H1 (cell line): ENCODE data around the gene P3R3URF. TPM values are rescaled to one million over a fixed set of nuclear protein-coding genes. Genes with fewer than 3 reads are reported as not detected.
A peak's percentile ranks its signal among the peaks of the same experiment; 100 is the strongest.

Experiments
- CTCF ChIA-PET: fragments of 300-600 bp; sonication (Branson Sonifier 250); formaldehyde crosslinking; loops from one replicate; lab custom pipeline; 2021; ENCODE audit not compliant: partially characterized antibody; lab: Charles Lee
- POLR2A ChIA-PET: fragments of 300-600 bp; sonication (Branson Sonifier 250); formaldehyde crosslinking; loops from one replicate; lab custom pipeline; 2021; ENCODE audit warnings: inconsistent platforms; ENCODE audit not compliant: partially characterized antibody; lab: Charles Lee
- DNase-seq, 2 experiments: peaks; one replicate each; pipeline versions ENCODE4 v3.0.0 to v3.0.0-alpha.2; 2010 to 2022; ENCODE audit warnings: low spot score in 2 of 2, low read depth in 1 of 2, mixed read lengths in 1 of 2
- FAIRE-seq: peaks from 2 replicates; lab custom pipeline; 2011; peaks lifted over from hg19 to GRCh38; lab: Jason Lieb, UNC
- H2AFZ ChIP-seq: 2 replicates; pipeline ENCODE4 v1.8.1; 2012; ENCODE audit warnings: low read length, inconsistent platforms
- H2AK5ac ChIP-seq: 2 replicates; pipeline ENCODE4 v1.6.1; 2013; ENCODE audit warnings: low read depth, low read length
- H2BK120ac ChIP-seq: replicated peaks from 2 replicates; pipeline ENCODE3; 2013; ENCODE audit warnings: low read depth, low read length, inconsistent platforms
- H2BK12ac ChIP-seq: 2 replicates; pipeline ENCODE4 v1.6.1; 2013; ENCODE audit warnings: low read depth, low read length
- H2BK15ac ChIP-seq: 2 replicates; pipeline ENCODE4 v1.6.1; 2013; ENCODE audit warnings: low read length
- H2BK20ac ChIP-seq: 2 replicates; pipeline ENCODE4 v1.6.1; 2013; ENCODE audit warnings: low read length
- H2BK5ac ChIP-seq: 2 replicates; pipeline ENCODE4 v1.6.1; 2013; ENCODE audit warnings: low read depth, low read length
- H3K14ac ChIP-seq: 2 replicates; pipeline ENCODE4 v1.6.1; 2013; ENCODE audit warnings: inconsistent platforms; ENCODE audit not compliant: insufficient read length
- H3K18ac ChIP-seq: 2 replicates; pipeline ENCODE4 v1.6.1; 2013; ENCODE audit warnings: low read length; ENCODE audit errors: extremely low read depth
- H3K23ac ChIP-seq: 2 replicates; pipeline ENCODE4 v1.6.1; 2013; ENCODE audit warnings: inconsistent platforms; ENCODE audit not compliant: insufficient read length
- H3K23me2 ChIP-seq: 2 replicates; pipeline ENCODE4 v1.6.1; 2013; ENCODE audit warnings: low read depth, low read length
- H3K27ac ChIP-seq: 2 replicates; pipeline ENCODE4 v1.6.1; 2011; ENCODE audit warnings: low read depth, low read length, inconsistent platforms
- H3K27me3 ChIP-seq, 4 experiments: replicated peaks in 1 of 4; 1 replicate in 1 of 4; 2 replicates in 3 of 4; pipeline versions ENCODE4 v1.6.1 to v1.8.1; 2011 to 2013; ENCODE audit warnings: low read length in 3 of 4, mild to moderate bottlenecking in 3 of 4, inconsistent platforms in 2 of 4, mixed read lengths in 2 of 4, moderate library complexity in 1 of 4; ENCODE audit not compliant: control insufficient read depth in 3 of 4, insufficient read depth in 3 of 4; ENCODE audit errors: extremely low read depth in 1 of 4
- H3K36me3 ChIP-seq, 4 experiments: 2 replicates each; pipeline versions ENCODE4 v1.6.1 to v1.8.1; 2011 to 2013; ENCODE audit warnings: mild to moderate bottlenecking in 4 of 4, low read length in 3 of 4, moderate library complexity in 2 of 4, control low read depth in 1 of 4, inconsistent platforms in 1 of 4; ENCODE audit not compliant: insufficient read depth in 4 of 4, control insufficient read depth in 2 of 4
- H3K4ac ChIP-seq: replicated peaks from 2 replicates; pipeline ENCODE3; 2013; ENCODE audit warnings: low read length, low read depth, mixed read lengths, inconsistent platforms; ENCODE audit not compliant: insufficient read length
- H3K4me1 ChIP-seq, 4 experiments: replicated peaks in 1 of 4; 1 replicate in 1 of 4; 2 replicates in 3 of 4; pipeline versions ENCODE4 v1.6.1 to v1.8.1; 2011 to 2013; ENCODE audit warnings: low read length in 3 of 4, inconsistent platforms in 2 of 4, mixed read lengths in 1 of 4; ENCODE audit not compliant: insufficient read depth in 4 of 4, control insufficient read depth in 3 of 4
- H3K4me2 ChIP-seq, 2 experiments: 2 replicates each; pipeline versions ENCODE4 v1.6.1 to v1.8.1; 2011 to 2013; ENCODE audit warnings: low read depth in 2 of 2, low read length in 2 of 2, control low read depth in 1 of 2, inconsistent platforms in 1 of 2, mild to moderate bottlenecking in 1 of 2; ENCODE audit not compliant: insufficient read depth in 1 of 2
- H3K4me3 ChIP-seq, 4 experiments: fragments of 200-600, 300-600 bp in 1 of 4; sonication (generic), shearing (Covaris generic), sonication (Bioruptor Twin) in 1 of 4; 2 replicates each; pipeline versions ENCODE4 v1.5.1 to v1.8.1; 2011 to 2016; ENCODE audit warnings: low read length in 4 of 4, low read depth in 3 of 4, control low read depth in 2 of 4, inconsistent platforms in 2 of 4, mild to moderate bottlenecking in 2 of 4, mixed read lengths in 1 of 4, moderate library complexity in 1 of 4; ENCODE audit not compliant: insufficient read depth in 2 of 4; ENCODE audit errors: extremely low read depth in 1 of 4
- H3K56ac ChIP-seq: replicated peaks from 2 replicates; pipeline ENCODE3; 2013; ENCODE audit warnings: low read depth, mild to moderate bottlenecking, mixed read lengths, low read length, inconsistent platforms; ENCODE audit not compliant: insufficient read length
- H3K79me1 ChIP-seq: 2 replicates; pipeline ENCODE4 v1.6.1; 2013; ENCODE audit warnings: low read depth, low read length, control low read depth
- H3K79me2 ChIP-seq, 2 experiments: 2 replicates each; pipeline versions ENCODE4 v1.6.1 to v1.8.1; 2012 to 2013; ENCODE audit warnings: low read length in 2 of 2, mild to moderate bottlenecking in 2 of 2, inconsistent platforms in 1 of 2; ENCODE audit not compliant: insufficient read depth in 2 of 2, control insufficient read depth in 1 of 2
- H3K9ac ChIP-seq, 4 experiments: replicated peaks in 1 of 4; 1 replicate in 1 of 4; 2 replicates in 3 of 4; pipeline versions ENCODE4 v1.6.1 to v1.8.1; 2011 to 2013; ENCODE audit warnings: low read depth in 3 of 4, low read length in 3 of 4, control low read depth in 2 of 4, mild to moderate bottlenecking in 2 of 4, moderate library complexity in 2 of 4, inconsistent platforms in 1 of 4; ENCODE audit errors: extremely low read depth in 1 of 4
- H3K9me3 ChIP-seq, 2 experiments: 2 replicates each; pipeline versions ENCODE4 v1.6.1 to v1.8.1; 2012 to 2013; ENCODE audit warnings: mild to moderate bottlenecking in 2 of 2, moderate library complexity in 2 of 2, control low read depth in 1 of 2, inconsistent platforms in 1 of 2, low read depth in 1 of 2, low read length in 1 of 2, mixed read lengths in 1 of 2; ENCODE audit not compliant: insufficient read depth in 2 of 2
- H4K20me1 ChIP-seq, 2 experiments: replicated peaks in 1 of 2; 2 replicates each; pipeline versions ENCODE3 to v1.8.1; 2011 to 2013; ENCODE audit warnings: inconsistent platforms in 2 of 2, low read length in 2 of 2, mild to moderate bottlenecking in 1 of 2; ENCODE audit not compliant: insufficient read depth in 2 of 2, control insufficient read depth in 1 of 2
- H4K5ac ChIP-seq: 2 replicates; pipeline ENCODE4 v1.6.1; 2013; ENCODE audit warnings: low read length, low read depth, mixed read lengths, inconsistent platforms; ENCODE audit not compliant: insufficient read length
- H4K8ac ChIP-seq: 2 replicates; pipeline ENCODE4 v1.8.0; 2013; ENCODE audit warnings: mild to moderate bottlenecking, moderate library complexity, low read length, inconsistent platforms; ENCODE audit not compliant: insufficient read depth; ENCODE audit errors: extremely low read depth
- H4K91ac ChIP-seq: replicated peaks from 2 replicates; pipeline ENCODE3; 2013; ENCODE audit warnings: low read length, mixed read lengths, inconsistent platforms; ENCODE audit not compliant: insufficient read length
- BCL11A ChIP-seq, 2 experiments: IDR thresholded peaks; one replicate each; pipeline ENCODE4 v1.6.1; 2011; ENCODE audit warnings: low read depth in 2 of 2, low read length in 2 of 2, mild to moderate bottlenecking in 2 of 2
- BRCA1 ChIP-seq: IDR thresholded peaks from 2 replicates; pipeline ENCODE4 v1.6.1; 2012; ENCODE audit warnings: low read depth, low read length, improper control_type of control experiment
- CREB1 ChIP-seq: IDR thresholded peaks from 2 replicates; pipeline ENCODE4 v1.6.1; 2012; ENCODE audit warnings: inconsistent platforms
- FOSL1 ChIP-seq: IDR thresholded peaks from 2 replicates; pipeline ENCODE4 v1.6.1; 2011; ENCODE audit warnings: mild to moderate bottlenecking, low read depth, low read length, moderate library complexity; ENCODE audit not compliant: insufficient read depth
- PHF8 ChIP-seq: fragments of 200-600 bp; sonication (generic); conservative IDR thresholded peaks from 2 replicates; pipeline ENCODE4 v1.7.1; 2012; ENCODE audit warnings: low read depth, mild to moderate bottlenecking, inconsistent platforms, low read length, moderate library complexity
- POLR2AphosphoS5 ChIP-seq: IDR thresholded peaks from 2 replicates; pipeline ENCODE4 v1.6.1; 2011; ENCODE audit warnings: low read depth, low read length
- SRF ChIP-seq: IDR thresholded peaks from 2 replicates; pipeline ENCODE4 v1.6.1; 2011; ENCODE audit warnings: mild to moderate bottlenecking, low read depth, low read length, moderate library complexity
- WGBS, 2 experiments: shearing (Covaris generic) in 1 of 2; methylation state at CpG; one replicate each; pipeline versions ENCODE4 v1.1.6 to v1.1.7; 2013 to 2015; ENCODE audit warnings: low lambda C conversion rate in 2 of 2, mixed read lengths in 2 of 2, inconsistent platforms in 1 of 2, low coverage in 1 of 2, missing lambda C conversion rate in 1 of 2; ENCODE audit not compliant: insufficient replicate concordance in 2 of 2, insufficient coverage in 1 of 2, insufficient read length in 1 of 2; ENCODE audit errors: extremely low coverage in 1 of 2, missing lambda C conversion rate in 1 of 2; 5-methylcytosine and 5-hydroxymethylcytosine counted together
- polyA plus RNA-seq, 7 experiments: library from polyadenylated mRNA; depleted of rRNA in 3 of 7; stranded (reverse) in 5 of 7; unstranded in 2 of 7; fragments of >200 nt in 5 of 7; fragments of 200-250 nt in 2 of 7; gene quantifications; 1 replicate in 5 of 7; 2 replicates in 1 of 7; 4 replicates in 1 of 7; pipeline versions ENCODE4 v1.2.1 to v1.2.3, GENCODE V29; 2011 to 2013; ENCODE audit warnings: missing spikeins in 2 of 7, mixed read lengths in 2 of 7
- total RNA-seq: library from RNA; stranded (reverse); fragmentation: NEBNext Ultra II Directional; extraction: Animal tissue kit (Norgen Biotek cat#: 25700); gene quantifications from 2 replicates; pipeline ENCODE4 v1.2.1, GENCODE V29; 2021
- TF ChIP-seq, protein P1 (sequence below): IDR thresholded peaks from 2 replicates; pipeline ENCODE4 v1.6.1; 2011; ENCODE audit warnings: low read depth, mild to moderate bottlenecking, low read length; ENCODE audit not compliant: insufficient read depth
- TF ChIP-seq, protein P2 (sequence below), 3 experiments: IDR thresholded peaks; 1 replicate in 2 of 3; 2 replicates in 1 of 3; pipeline versions ENCODE4 v1.5.1 to v1.6.1; 2011; ENCODE audit warnings: low read length in 3 of 3, mild to moderate bottlenecking in 3 of 3, inconsistent platforms in 2 of 3, low read depth in 1 of 3, moderate library complexity in 1 of 3; ENCODE audit not compliant: insufficient read depth in 1 of 3; ENCODE audit errors: control extremely low read depth in 1 of 3

P3R3URF gene
- total and polyA plus RNA-seq, 2 of the 8 experiments (the other 6 are each of a cell fraction or from before 2014, with no cell fraction given): not detected

DNA sequence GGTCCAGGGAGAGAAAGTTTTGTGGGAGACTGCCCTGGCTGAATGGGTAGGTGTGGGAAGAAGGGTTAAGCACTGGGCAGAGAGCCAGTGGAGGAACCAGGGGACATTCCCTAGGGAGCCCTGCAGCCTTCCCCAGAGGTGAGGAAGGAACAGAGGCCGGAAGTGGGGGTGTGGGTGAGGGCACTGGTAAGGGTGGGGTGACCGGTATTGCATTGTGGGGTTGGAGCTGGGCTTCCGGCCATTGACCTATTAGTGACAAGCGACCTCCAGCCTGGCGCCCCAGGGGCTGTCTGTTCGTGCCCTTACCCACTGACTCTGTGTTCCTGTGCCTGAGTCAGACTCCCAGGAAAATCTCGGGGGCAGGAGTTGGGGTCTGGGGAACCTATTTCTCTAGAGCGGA is 4.9 kb downstream of the P3R3URF start:
- Histone ChIP-seq H3K4me2 (no peak overlapping the region), H3K14ac (no peak overlapping the region), H2AFZ (0 out of 2 replicates have a peak overlapping the region, but pooled peaks have one; percentile 46), H3K27me3 (peaks cover 0 to 14% (median 9%) of the 10 kb centered on the region in 4 experiments; a peak in 5 of 7 replicates), H4K8ac (no peak overlapping the region), H3K56ac (no peak overlapping the region), H3K23me2 (no peaks in the 10 kb centered on the region), H2BK12ac (no peak overlapping the region), H3K9ac (no peak overlapping the region), H3K9me3 (no peaks in the 10 kb centered on the region), H2BK5ac (no peak overlapping the region; the same call in 1 of the 2 replicates), H2AK5ac (no peak overlapping the region), H3K4ac (no peak overlapping the region), H4K5ac (no peak overlapping the region), H3K4me1 (peaks cover 4 to 32% (median 18%) of the 10 kb centered on the region in 4 experiments), H4K20me1 (peaks cover 0 to 1% of the 10 kb centered on the region in 2 experiments), H4K91ac (peak overlapping the region; percentile 23), H3K79me1 (0 out of 2 replicates have a peak, but pooled peaks cover 3% of the 10 kb centered on the region), H3K18ac (no peak overlapping the region), H2BK20ac (peak overlapping the region; percentile 81; the same call in 1 of the 2 replicates), H3K27ac (no peak overlapping the region), H3K23ac (no peak overlapping the region), H3K4me3 (no peak overlapping the region), H2BK120ac (no peak overlapping the region), H2BK15ac (no peak overlapping the region), H3K36me3 (no peaks in the 10 kb centered on the region), H3K79me2 (no peaks in the 10 kb centered on the region)
- FAIRE-seq: no peak
- 74% methylated on average over 8 of the region's 8 CpGs; no CpG with 5 or more reads in 1 of the 2 experiments for WGBS, 2 experiments
- POLR2A ChIA-PET: interaction anchor here (0.9 to 1.7 kb wide), 3 partner anchors 9 to 39 kb away, joined by 3 to 7 read pairs (median 3); partner anchors contain the start of gene PIK3R3
- DNase-seq: no peak
- CTCF ChIA-PET: interaction anchor here (0.9 to 8.7 kb wide), 5 partner anchors 10 to 135 kb away, joined by 3 to 67 read pairs (median 6); no protein-coding TSS in a partner anchor
- no peak for TF ChIP-seq POLR2AphosphoS5
- TF ChIP-seq FOSL1: no peak
- no peak for TF ChIP-seq BCL11A (IDR thresholded peaks at IDR 0.05; ENCODE audit: low read depth in 2 of 2, low read length in 2 of 2)
- no peak for TF ChIP-seq PHF8
- no peak for TF ChIP-seq SRF
- TF ChIP-seq BRCA1: no peak
- TF ChIP-seq, protein P1, sequence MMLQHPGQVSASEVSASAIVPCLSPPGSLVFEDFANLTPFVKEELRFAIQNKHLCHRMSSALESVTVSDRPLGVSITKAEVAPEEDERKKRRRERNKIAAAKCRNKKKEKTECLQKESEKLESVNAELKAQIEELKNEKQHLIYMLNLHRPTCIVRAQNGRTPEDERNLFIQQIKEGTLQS: no peak
- no peak for TF ChIP-seq CREB1
- TF ChIP-seq, protein P2, sequence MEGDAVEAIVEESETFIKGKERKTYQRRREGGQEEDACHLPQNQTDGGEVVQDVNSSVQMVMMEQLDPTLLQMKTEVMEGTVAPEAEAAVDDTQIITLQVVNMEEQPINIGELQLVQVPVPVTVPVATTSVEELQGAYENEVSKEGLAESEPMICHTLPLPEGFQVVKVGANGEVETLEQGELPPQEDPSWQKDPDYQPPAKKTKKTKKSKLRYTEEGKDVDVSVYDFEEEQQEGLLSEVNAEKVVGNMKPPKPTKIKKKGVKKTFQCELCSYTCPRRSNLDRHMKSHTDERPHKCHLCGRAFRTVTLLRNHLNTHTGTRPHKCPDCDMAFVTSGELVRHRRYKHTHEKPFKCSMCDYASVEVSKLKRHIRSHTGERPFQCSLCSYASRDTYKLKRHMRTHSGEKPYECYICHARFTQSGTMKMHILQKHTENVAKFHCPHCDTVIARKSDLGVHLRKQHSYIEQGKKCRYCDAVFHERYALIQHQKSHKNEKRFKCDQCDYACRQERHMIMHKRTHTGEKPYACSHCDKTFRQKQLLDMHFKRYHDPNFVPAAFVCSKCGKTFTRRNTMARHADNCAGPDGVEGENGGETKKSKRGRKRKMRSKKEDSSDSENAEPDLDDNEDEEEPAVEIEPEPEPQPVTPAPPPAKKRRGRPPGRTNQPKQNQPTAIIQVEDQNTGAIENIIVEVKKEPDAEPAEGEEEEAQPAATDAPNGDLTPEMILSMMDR (IDR thresholded peaks at IDR 0.05; ENCODE audit: control extremely low read depth in 1 of 3, insufficient read depth in 1 of 3, low read depth in 1 of 3, low read length in 3 of 3): no peak
